GM12878 (cell line): Measurements from ENCODE around the gene ARFGAP3. TPM values are rescaled to one million over a fixed set of nuclear protein-coding genes. Genes with fewer than 3 reads are reported as not detected.

Experiments used
- ATAC-seq: fragments of 200-7000 bp; cut with Tn5 transposase; 3 replicates; pipeline ENCODE4 v1.9.1; 2020; ENCODE audit warnings: mild to moderate bottlenecking, moderate library complexity
- BruUV-seq: library from RNA; stranded (reverse); fragments of 400-500 nt; replicated peaks from 2 replicates; lab custom pipeline; 2021; lab: Mats Ljungman, UMichigan
- CTCF ChIA-PET: fragments of 300-600 bp; sonication (Branson Sonifier 250); formaldehyde crosslinking; extraction: SDS; loops from one replicate; lab custom pipeline; 2021; ENCODE audit warnings: inconsistent platforms; lab: Yijun Ruan, JAX
- POLR2A ChIA-PET: fragments of 350-600 bp; formaldehyde crosslinking; extraction: SDS; loops from one replicate; lab custom pipeline; 2021; ENCODE audit warnings: inconsistent platforms; lab: Charles Lee
- RAD21 ChIA-PET: fragments of 300-600 bp; sonication (Branson Sonifier 250); formaldehyde crosslinking; loops from one replicate; lab custom pipeline; 2023; ENCODE audit warnings: antibody characterized with exemption; ENCODE audit not compliant: unreplicated experiment; lab: Charles Lee
- SMC1A ChIA-PET: fragments of 300-600 bp; sonication (Branson Sonifier 250); formaldehyde crosslinking; loops from one replicate; lab custom pipeline; 2023; ENCODE audit not compliant: unreplicated experiment, uncharacterized antibody; lab: Charles Lee
- DNase-seq: peaks from one replicate; pipeline ENCODE4 v3.0.0-alpha.2; 2011; ENCODE audit warnings: low read depth, low spot score
- FAIRE-seq: peaks from 3 replicates; lab custom pipeline; 2011; peaks lifted over from hg19 to GRCh38; lab: Jason Lieb, UNC
- H2AFZ ChIP-seq: 2 replicates; pipeline ENCODE4 v1.6.0; 2011; ENCODE audit warnings: low read depth, low read length, control low read depth; ENCODE audit not compliant: control insufficient read depth
- H3K27ac ChIP-seq: 2 replicates; pipeline ENCODE4 v1.5.1; 2011; ENCODE audit warnings: control low read depth; ENCODE audit not compliant: control insufficient read depth, insufficient read depth
- H3K27me3 ChIP-seq, 2 experiments: replicated peaks in 1 of 2; 2 replicates each; pipeline versions ENCODE4 v1.6.0 to v1.6.1; 2011; ENCODE audit warnings: low read length in 1 of 2; ENCODE audit not compliant: control insufficient read depth in 2 of 2, insufficient read depth in 2 of 2
- H3K36me3 ChIP-seq, 2 experiments: 2 replicates each; pipeline ENCODE4 v1.5.1; 2011; ENCODE audit warnings: low read length in 1 of 2; ENCODE audit not compliant: control insufficient read depth in 2 of 2, insufficient read depth in 2 of 2
- H3K4me1 ChIP-seq: 2 replicates; pipeline ENCODE4 v1.6.1; 2011; ENCODE audit warnings: mild to moderate bottlenecking, low read length, moderate library complexity, mixed read lengths; ENCODE audit not compliant: control insufficient read depth, insufficient read depth
- H3K4me2 ChIP-seq: 2 replicates; pipeline ENCODE4 v1.6.0; 2011; ENCODE audit warnings: control low read depth; ENCODE audit not compliant: control insufficient read depth, insufficient read depth
- H3K4me3 ChIP-seq: fragments of 200-600 bp; sonication (generic); 2 replicates; pipeline ENCODE4 v1.5.1; 2016
- H3K79me2 ChIP-seq: 2 replicates; pipeline ENCODE4 v1.6.0; 2011; ENCODE audit warnings: low read length; ENCODE audit not compliant: control insufficient read depth, insufficient read depth
- H3K9ac ChIP-seq: 2 replicates; pipeline ENCODE4 v1.8.0; 2011; ENCODE audit warnings: low read length, control low read depth, mixed read lengths; ENCODE audit not compliant: control insufficient read depth, insufficient read depth
- H3K9me3 ChIP-seq: replicated peaks from 3 replicates; pipeline ENCODE4 v1.5.1; 2011; ENCODE audit warnings: mild to moderate bottlenecking, low read length; ENCODE audit not compliant: control insufficient read depth, insufficient read depth
- H4K20me1 ChIP-seq: 2 replicates; pipeline ENCODE4 v1.6.0; 2011; ENCODE audit not compliant: control insufficient read depth, insufficient read depth
- ATF2 ChIP-seq: IDR thresholded peaks from 2 replicates; pipeline ENCODE4 v1.6.1; 2012; ENCODE audit warnings: low read length, inconsistent platforms
- CEBPB ChIP-seq, 2 experiments: fragments of 150-350 bp in 1 of 2; IDR thresholded peaks; 2 replicates each; pipeline ENCODE4 v1.6.1; 2012 to 2014; ENCODE audit warnings: low read depth in 2 of 2, low read length in 2 of 2, borderline replicate concordance in 1 of 2, inconsistent platforms in 1 of 2
- EP300 ChIP-seq, 2 experiments: fragments of 150-350 bp in 1 of 2; IDR thresholded peaks; 2 replicates each; pipeline ENCODE4 v1.6.1; 2011 to 2012; ENCODE audit warnings: low read depth in 2 of 2, low read length in 2 of 2, borderline replicate concordance in 1 of 2, improper control_type of control experiment in 1 of 2, inconsistent platforms in 1 of 2; ENCODE audit not compliant: control insufficient read depth in 1 of 2
- ETV6 ChIP-seq, 2 experiments: fragments of 450-650 bp in 1 of 2; IDR thresholded peaks in 1 of 2; conservative IDR thresholded peaks in 1 of 2; 2 replicates each; pipeline ENCODE4 v1.6.1; 2014; ENCODE audit warnings: antibody characterized with exemption in 1 of 2, borderline replicate concordance in 1 of 2, low read depth in 1 of 2, mild to moderate bottlenecking in 1 of 2, moderate library complexity in 1 of 2
- HSF1 ChIP-seq: fragments of 150-350 bp; IDR thresholded peaks from 2 replicates; pipeline ENCODE4 v1.6.1; 2014; ENCODE audit warnings: mild to moderate bottlenecking, low read depth, low read length
- JUNB ChIP-seq: IDR thresholded peaks from 2 replicates; pipeline ENCODE4 v1.6.1; 2016; ENCODE audit warnings: antibody characterized with exemption, mild to moderate bottlenecking
- MEF2A ChIP-seq: IDR thresholded peaks from 2 replicates; pipeline ENCODE4 v1.6.1; 2011; ENCODE audit warnings: low read depth, mild to moderate bottlenecking, low read length, moderate library complexity; ENCODE audit not compliant: insufficient read depth
- NR2C2 ChIP-seq: IDR thresholded peaks from 2 replicates; pipeline ENCODE4 v1.6.1; 2011; ENCODE audit warnings: borderline replicate concordance, low read depth; ENCODE audit not compliant: control insufficient read depth, insufficient read length
- PAX5 ChIP-seq: IDR thresholded peaks from 2 replicates; pipeline ENCODE4 v1.6.1; 2011; ENCODE audit warnings: low read depth, low read length, borderline replicate concordance
- PBX3 ChIP-seq: IDR thresholded peaks from 2 replicates; pipeline ENCODE4 v1.6.1; 2011; ENCODE audit warnings: mild to moderate bottlenecking, low read depth, low read length, moderate library complexity; ENCODE audit not compliant: insufficient replicate concordance
- POU2F2 ChIP-seq: IDR thresholded peaks from 3 replicates; pipeline ENCODE4 v1.6.1; 2011; ENCODE audit warnings: low read depth, mild to moderate bottlenecking, low read length, borderline replicate concordance
- ZNF592 ChIP-seq: fragments of 450-650 bp; IDR thresholded peaks from 2 replicates; pipeline ENCODE4 v1.6.1; 2017; ENCODE audit warnings: mild to moderate bottlenecking, moderate library complexity
- WGBS: methylation state at CpG from one replicate; pipeline ENCODE4 v1.1.6; 2016; ENCODE audit warnings: low lambda C conversion rate; ENCODE audit not compliant: insufficient replicate concordance, insufficient coverage; ENCODE audit errors: missing lambda C conversion rate; 5-methylcytosine and 5-hydroxymethylcytosine counted together
- in situ Hi-C: fragments of 300-500 bp; cut with MboI; formaldehyde crosslinking; loops from 9 replicates; pipeline ENCODE4 v1.14.3; 2018; ENCODE audit warnings: mixed read lengths
- intact Hi-C: fragments of 100-400 bp; cut with micrococcal nuclease; formaldehyde crosslinking; loops from one replicate; pipeline ENCODE4 v1.14.2; 2022; ENCODE audit not compliant: unreplicated experiment
- polyA plus RNA-seq, 11 experiments: library from polyadenylated mRNA; depleted of rRNA in 4 of 11; unstranded in 6 of 11; stranded (reverse) in 5 of 11; fragments of >200 nt; fragmentation: Nextera tagmentation in 4 of 11; fragmentation: Illumina TruSeq in 1 of 11; extraction: Ambion mirVana in 4 of 11; extraction: Trizol in 1 of 11; gene quantifications; 1 replicate in 1 of 11; 2 replicates in 10 of 11; pipeline versions ENCODE4 v1.2.1 to v1.2.3, GENCODE V29; 2011 to 2016; ENCODE audit warnings: inconsistent platforms in 2 of 11, missing spikeins in 2 of 11, low read depth in 1 of 11
- total RNA-seq, 4 experiments: library from RNA; depleted of rRNA in 3 of 4; stranded (reverse); fragments of >200 nt in 3 of 4; fragmentation: Illumina TruSeq in 1 of 4; extraction: Trizol in 1 of 4; gene quantifications; 2 replicates each; pipeline versions ENCODE4 v1.2.1 to v1.2.3, GENCODE V29; 2013 to 2021

ARFGAP3 gene
- total and polyA plus RNA-seq, 10 of the 15 experiments (the other 5 are each of a cell fraction or from before 2014, with no cell fraction given) = 29.7 to 50.8 (median 39.5) TPM

GRCh38 chr22:42905217-42905616 lies 48.1 kb upstream of the ARFGAP3 start:
- no TSS peak for BruUV-seq
- no peak for ATAC-seq
- Histone ChIP-seq H2AFZ (no peak overlapping the region), H3K79me2 (no peaks in the 10 kb centered on the region; the same call in none of the 2 replicates), H3K27ac (no peak overlapping the region), H3K4me3 (no peak overlapping the region), H3K36me3 (peaks cover 27 to 37% of the 10 kb centered on the region in 2 experiments; a peak in 3 of 4 replicates), H3K4me2 (no peak overlapping the region), H3K9ac (no peak overlapping the region), H3K4me1 (no peaks in the 10 kb centered on the region), H3K27me3 (no peaks in the 10 kb centered on the region), H3K9me3 (no peaks in the 10 kb centered on the region), H4K20me1 (no peaks in the 10 kb centered on the region; the same call in 1 of the 2 replicates)
- FAIRE-seq = no peak
- no peak for DNase-seq
- RAD21 ChIA-PET = no interaction called here
- POLR2A ChIA-PET = interaction anchor here (0.5 kb wide), 1 partner anchor 169 kb away, joined by 7 read pairs; no protein-coding TSS in a partner anchor
- SMC1A ChIA-PET = interaction anchor here (0.8 to 1.8 kb wide), 4 partner anchors 15 to 213 kb away, joined by 3 to 4 read pairs (median 3); no protein-coding TSS in a partner anchor
- intact Hi-C loops (no loop called here), in situ Hi-C loops (no loop called here)
- CTCF ChIA-PET = interaction anchor here (0.7 kb wide), 1 partner anchor 12 kb away, joined by 3 read pairs; no protein-coding TSS in a partner anchor
- WGBS = over 99% methylated on average over 13 of the region's 13 CpGs
- TF ChIP-seq NR2C2 = no peak
- no peak for TF ChIP-seq CEBPB (IDR thresholded peaks at IDR 0.05; ENCODE audit: borderline replicate concordance in 1 of 2, low read depth in 2 of 2, low read length in 2 of 2)
- TF ChIP-seq POU2F2 = no peak
- no peak for TF ChIP-seq PAX5
- TF ChIP-seq JUNB = no peak
- TF ChIP-seq ATF2 = no peak
- no peak for TF ChIP-seq EP300 (IDR thresholded peaks at IDR 0.05; ENCODE audit: borderline replicate concordance in 1 of 2, control insufficient read depth in 1 of 2, low read depth in 2 of 2, low read length in 2 of 2)
- TF ChIP-seq HSF1 = no peak
- TF ChIP-seq ZNF592 = no peak
- TF ChIP-seq MEF2A = no peak
- TF ChIP-seq PBX3 = no peak
- TF ChIP-seq ETV6 (conservative IDR thresholded peaks at IDR 0.05 in 1 of 2, IDR thresholded peaks at IDR 0.05 in 1 of 2; ENCODE audit: borderline replicate concordance in 1 of 2, low read depth in 1 of 2) = no peak
